ENCODE measurements around the gene PROC. TPM values are rescaled to one million over a fixed set of nuclear protein-coding genes. Genes with fewer than 3 reads are reported as not detected.

The PROC gene
- total RNA-seq, 4 donors from 2014 or later = not detected

- no peak for TF ChIP-seq CTCF (IDR thresholded peaks at IDR 0.05; ENCODE audit: low read depth)
Observed at GRCh38 chr2:127463155-127463991, 45.1 kb downstream of the PROC start.

- TF ChIP-seq CTCF (IDR thresholded peaks at IDR 0.05; ENCODE audit: low read depth) = no peak
Observed at GRCh38 chr2:127464470-127465257, 46.4 kb downstream of the PROC start.

GRCh38 chr2:127465258-127465657 is 47.0 kb downstream of the PROC start:
- TF ChIP-seq CTCF (IDR thresholded peaks at IDR 0.05; ENCODE audit: low read depth) = no peak

- TF ChIP-seq CTCF (IDR thresholded peaks at IDR 0.05; ENCODE audit: low read depth) = no peak
Observed at GRCh38 chr2:127469051-127469450, 50.8 kb downstream of the PROC start.

GRCh38 chr2:127469974-127470373 is 51.7 kb downstream of the PROC start:
- TF ChIP-seq CTCF (IDR thresholded peaks at IDR 0.05; ENCODE audit: low read depth) = no peak

GRCh38 chr2:127471286-127471988 is 53.2 kb downstream of the PROC start:
- no peak for TF ChIP-seq CTCF (IDR thresholded peaks at IDR 0.05; ENCODE audit: low read depth)

GRCh38 chr2:127472268-127472667 is 54.0 kb downstream of the PROC start:
- TF ChIP-seq CTCF (IDR thresholded peaks at IDR 0.05; ENCODE audit: low read depth) = no peak
